PC-9 (cell line): ENCODE measurements around the gene FAM13C. TPM values are rescaled to one million over a fixed set of nuclear protein-coding genes. Genes with fewer than 3 reads are reported as not detected.

Experiments
- BruUV-seq: library from RNA; stranded (reverse); fragments of 400-500 nt; replicated peaks from 2 replicates; lab custom pipeline; 2021; lab: Mats Ljungman, UMichigan
- CTCF ChIA-PET: fragments of 300-600 bp; sonication (Branson Sonifier 250); formaldehyde crosslinking; loops from one replicate; lab custom pipeline; 2022; ENCODE audit warnings: antibody characterized with exemption; lab: Charles Lee
- POLR2A ChIA-PET: fragments of 300-600 bp; sonication (Branson Sonifier 250); formaldehyde crosslinking; loops from one replicate; lab custom pipeline; 2022; ENCODE audit warnings: antibody characterized with exemption; ENCODE audit not compliant: unreplicated experiment; lab: Charles Lee
- DNase-seq, 2 experiments: peaks; one replicate each; pipeline versions ENCODE4 v3.0.0 to v3.0.0-alpha.2; 2015 to 2022; ENCODE audit warnings: mixed read lengths in 1 of 2
- H2AFZ ChIP-seq: fragments of 200-600 bp; sonication (generic); 2 replicates; pipeline ENCODE4 v1.8.1; 2017; ENCODE audit warnings: antibody characterized with exemption
- H3F3A ChIP-seq: fragments of 200-600 bp; sonication (generic); 2 replicates; pipeline ENCODE4 v1.8.1; 2017; ENCODE audit warnings: antibody characterized with exemption, mild to moderate bottlenecking, low read depth; ENCODE audit not compliant: insufficient read depth
- H3K27ac ChIP-seq: fragments of 200-600 bp; sonication (generic); 2 replicates; pipeline ENCODE4 v1.6.1; 2016; ENCODE audit warnings: mixed run types
- H3K27me3 ChIP-seq: fragments of 200-600 bp; sonication (generic); 2 replicates; pipeline ENCODE4 v1.6.1; 2016; ENCODE audit warnings: low read depth, mixed run types; ENCODE audit not compliant: insufficient read depth
- H3K36me3 ChIP-seq: fragments of 200-600 bp; sonication (generic); 2 replicates; pipeline ENCODE4 v1.6.1; 2016; ENCODE audit warnings: low read depth, mixed run types
- H3K4me1 ChIP-seq: fragments of 200-600 bp; sonication (generic); replicated peaks from 2 replicates; pipeline ENCODE4 v1.6.1; 2016; ENCODE audit warnings: mixed run types; ENCODE audit not compliant: insufficient read depth
- H3K4me2 ChIP-seq: fragments of 200-600 bp; sonication (generic); 2 replicates; pipeline ENCODE4 v1.6.1; 2017; ENCODE audit warnings: mixed run types
- H3K4me3 ChIP-seq: fragments of 200-600 bp; sonication (generic); 2 replicates; pipeline ENCODE4 v1.6.1; 2016; ENCODE audit warnings: mixed run types
- H3K79me2 ChIP-seq: fragments of 200-600 bp; sonication (generic); 2 replicates; pipeline ENCODE4 v1.6.1; 2017; ENCODE audit warnings: low read depth, mixed run types
- H3K9me2 ChIP-seq: fragments of 200-600 bp; sonication (generic); 2 replicates; pipeline ENCODE4 v1.8.1; 2017; ENCODE audit warnings: mild to moderate bottlenecking; ENCODE audit not compliant: insufficient read depth
- H3K9me3 ChIP-seq: fragments of 200-600 bp; sonication (generic); 2 replicates; pipeline ENCODE4 v1.8.1; 2016; ENCODE audit warnings: low read depth; ENCODE audit not compliant: insufficient read depth
- H4K20me1 ChIP-seq: fragments of 200-600 bp; sonication (generic); 2 replicates; pipeline ENCODE4 v1.8.1; 2017; ENCODE audit not compliant: insufficient read depth
- CTCF ChIP-seq: fragments of 200-600 bp; sonication (generic); conservative IDR thresholded peaks from 2 replicates; pipeline ENCODE4 v1.6.1; 2017; ENCODE audit warnings: mixed run types, antibody characterized with exemption, mild to moderate bottlenecking, moderate library complexity
- EZH2 ChIP-seq: fragments of 200-600 bp; sonication (generic); IDR thresholded peaks from 2 replicates; pipeline ENCODE4 v1.8.0; 2017; ENCODE audit warnings: antibody characterized with exemption, low read depth
- intact Hi-C: fragments of 100-400 bp; cut with micrococcal nuclease; formaldehyde crosslinking; loops from one replicate; pipeline ENCODE4 v1.10.0; 2022; ENCODE audit not compliant: unreplicated experiment
- total RNA-seq: library from RNA; stranded (reverse); gene quantifications from 2 replicates; pipeline ENCODE4 v1.2.3, GENCODE V29; 2021

Gene FAM13C
- total RNA-seq, 1 experiment from 2014 or later: not detected

DNA sequence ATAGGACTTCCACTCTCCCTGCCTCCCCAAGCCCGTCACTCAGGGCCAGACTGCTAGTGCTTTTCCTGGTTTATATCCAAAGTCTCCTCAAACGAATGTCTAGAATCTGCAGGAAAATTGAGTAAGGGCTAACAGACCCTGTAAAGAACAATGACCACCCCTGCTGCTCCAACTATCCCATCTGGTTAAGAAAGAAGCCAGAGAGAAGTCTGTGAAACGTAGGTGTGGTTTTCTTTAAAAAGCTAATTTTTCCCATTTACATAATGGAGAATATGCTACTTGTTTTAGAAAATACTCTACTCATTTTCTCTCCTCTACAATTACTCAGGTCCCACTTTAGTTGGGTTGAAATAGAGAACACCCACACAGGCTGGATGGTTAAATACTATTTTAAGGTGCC, 72.5 kb downstream of the FAM13C start:
- H4K20me1 ChIP-seq: no peaks in the 10 kb centered on the region
- H3K79me2 ChIP-seq: no peaks in the 10 kb centered on the region
- no peaks in the 10 kb centered on the region; the same call in 1 of the 2 replicates for H3K9me2 ChIP-seq
- TF ChIP-seq EZH2 (no peak), CTCF (no peak)
- ChIA-PET POLR2A (no interaction called here), CTCF (no interaction called here)
- intact Hi-C loops: no loop called here
- H2AFZ ChIP-seq: no peak overlapping the region
- H3F3A ChIP-seq: no peaks in the 10 kb centered on the region
- no peak for DNase-seq
- no peaks in the 10 kb centered on the region for H3K36me3 ChIP-seq
- H3K27me3 ChIP-seq: peaks cover 4% of the 10 kb centered on the region; the same call in 1 of the 2 replicates
- H3K4me1 ChIP-seq: no peaks in the 10 kb centered on the region
- H3K27ac ChIP-seq: no peak overlapping the region
- H3K9me3 ChIP-seq: no peaks in the 10 kb centered on the region
- H3K4me2 ChIP-seq: no peak overlapping the region
- no TSS peak for BruUV-seq
- no peak overlapping the region for H3K4me3 ChIP-seq

GRCh38 chr10:59287587-59288255, 74.6 kb downstream of the FAM13C start:
- Histone ChIP-seq H3K27me3 (peaks cover 4% of the 10 kb centered on the region; the same call in 1 of the 2 replicates), H3K27ac (no peak overlapping the region), H3F3A (no peaks in the 10 kb centered on the region), H3K4me2 (no peak overlapping the region), H3K79me2 (no peaks in the 10 kb centered on the region), H3K4me3 (no peak overlapping the region), H3K36me3 (no peaks in the 10 kb centered on the region), H3K4me1 (no peaks in the 10 kb centered on the region), H3K9me2 (no peaks in the 10 kb centered on the region; the same call in 1 of the 2 replicates), H2AFZ (no peak overlapping the region), H3K9me3 (no peaks in the 10 kb centered on the region), H4K20me1 (no peaks in the 10 kb centered on the region)
- no TSS peak for BruUV-seq
- intact Hi-C loops: no loop called here
- no peak for TF ChIP-seq EZH2
- TF ChIP-seq CTCF: no peak
- DNase-seq: no peak
- POLR2A ChIA-PET: no interaction called here
- CTCF ChIA-PET: no interaction called here

GRCh38 chr10:59285848-59286247, 76.5 kb downstream of the FAM13C start:
- Histone ChIP-seq H3K36me3 (no peaks in the 10 kb centered on the region), H3K4me3 (no peak overlapping the region), H3K9me3 (no peaks in the 10 kb centered on the region), H3K27me3 (peaks cover 4% of the 10 kb centered on the region; the same call in 1 of the 2 replicates), H2AFZ (no peak overlapping the region), H3K4me2 (no peak overlapping the region), H3K79me2 (no peaks in the 10 kb centered on the region), H3K4me1 (no peaks in the 10 kb centered on the region), H4K20me1 (no peaks in the 10 kb centered on the region), H3K27ac (no peak overlapping the region), H3K9me2 (no peaks in the 10 kb centered on the region; the same call in 1 of the 2 replicates), H3F3A (no peaks in the 10 kb centered on the region)
- intact Hi-C loops: no loop called here
- ChIA-PET POLR2A (no interaction called here), CTCF (no interaction called here)
- BruUV-seq: no TSS peak
- TF ChIP-seq CTCF: no peak
- DNase-seq: no peak
